Keratinocyte (primary cell): ENCODE data around the gene SPRTN. TPM values are rescaled to one million over a fixed set of nuclear protein-coding genes. Genes with fewer than 3 reads are reported as not detected.

ENCODE experiments used
- DNase-seq: peaks from one replicate; pipeline ENCODE4 v3.0.0-alpha.2; 2011; ENCODE audit warnings: low read depth, missing footprints, low spot score
- FAIRE-seq: peaks from 2 replicates; lab custom pipeline; 2011; peaks lifted over from hg19 to GRCh38; lab: Jason Lieb, UNC
- H2AFZ ChIP-seq: 2 replicates; pipeline ENCODE4 v1.6.0; 2012; ENCODE audit warnings: low read length, control low read depth, inconsistent platforms; ENCODE audit not compliant: control insufficient read depth
- H3K27ac ChIP-seq: 2 replicates; pipeline ENCODE4 v1.5.1; 2011; ENCODE audit warnings: low read length; ENCODE audit not compliant: control insufficient read depth, insufficient read depth
- H3K27me3 ChIP-seq: 3 replicates; pipeline ENCODE4 v1.6.0; 2011; ENCODE audit warnings: low read length; ENCODE audit not compliant: control insufficient read depth, insufficient read depth; ENCODE audit errors: extremely low read depth
- H3K36me3 ChIP-seq, 2 experiments: 2 replicates in 1 of 2; 3 replicates in 1 of 2; pipeline ENCODE4 v1.5.1; 2011; ENCODE audit warnings: low read length in 2 of 2, mild to moderate bottlenecking in 1 of 2; ENCODE audit not compliant: control insufficient read depth in 2 of 2, insufficient read depth in 2 of 2; ENCODE audit errors: extremely low read depth in 1 of 2
- H3K4me1 ChIP-seq: 3 replicates; pipeline ENCODE4 v1.5.1; 2011; ENCODE audit warnings: low read length; ENCODE audit not compliant: control insufficient read depth, insufficient read depth; ENCODE audit errors: extremely low read depth
- H3K4me2 ChIP-seq: 3 replicates; pipeline ENCODE4 v1.6.0; 2011; ENCODE audit warnings: low read depth, low read length; ENCODE audit not compliant: control insufficient read depth, insufficient read depth; ENCODE audit errors: extremely low read depth
- H3K4me3 ChIP-seq, 3 experiments: fragments of 200-600 bp in 1 of 3; sonication (generic) in 1 of 3; 2 replicates in 2 of 3; 3 replicates in 1 of 3; pipeline ENCODE4 v1.5.1; 2011 to 2016; ENCODE audit warnings: low read length in 3 of 3, mild to moderate bottlenecking in 3 of 3, control low read depth in 2 of 3, inconsistent platforms in 1 of 3, low read depth in 1 of 3, mixed read lengths in 1 of 3, mixed run types in 1 of 3, moderate library complexity in 1 of 3; ENCODE audit not compliant: control insufficient read depth in 2 of 3, insufficient read depth in 2 of 3; ENCODE audit errors: extremely low read depth in 1 of 3
- H3K79me2 ChIP-seq: 2 replicates; pipeline ENCODE4 v1.6.0; 2012; ENCODE audit warnings: low read length; ENCODE audit not compliant: control insufficient read depth, insufficient read depth
- H3K9ac ChIP-seq: 3 replicates; pipeline ENCODE4 v1.6.0; 2011; ENCODE audit warnings: low read length; ENCODE audit not compliant: control insufficient read depth, insufficient read depth; ENCODE audit errors: extremely low read depth
- H3K9me1 ChIP-seq: 3 replicates; pipeline ENCODE4 v1.6.0; 2011; ENCODE audit warnings: low read length; ENCODE audit not compliant: control insufficient read depth, insufficient read depth; ENCODE audit errors: extremely low read depth
- H3K9me3 ChIP-seq: 2 replicates; pipeline ENCODE4 v1.5.1; 2012; ENCODE audit warnings: low read depth, low read length; ENCODE audit not compliant: control insufficient read depth
- H4K20me1 ChIP-seq: 3 replicates; pipeline ENCODE4 v1.6.0; 2011; ENCODE audit warnings: low read length; ENCODE audit not compliant: control insufficient read depth, insufficient read depth; ENCODE audit errors: extremely low read depth
- CTCF ChIP-seq, 3 experiments: IDR thresholded peaks in 1 of 3; conservative IDR thresholded peaks in 1 of 3; optimal IDR thresholded peaks in 1 of 3; 2 replicates in 2 of 3; 3 replicates in 1 of 3; pipeline versions ENCODE3 to v1.5.1; 2011; ENCODE audit warnings: low read length in 3 of 3, mild to moderate bottlenecking in 3 of 3, moderate library complexity in 2 of 3, control low read depth in 1 of 3, inconsistent platforms in 1 of 3; ENCODE audit not compliant: insufficient read depth in 2 of 3; ENCODE audit errors: extremely low read depth in 1 of 3
- EZH2 ChIP-seq: IDR thresholded peaks from one replicate; pipeline ENCODE4 v1.6.1; 2012; ENCODE audit warnings: inconsistent platforms, mild to moderate bottlenecking, low read length, moderate library complexity
- dilution Hi-C: fragments of 300-500 bp; cut with MboI; formaldehyde crosslinking; loops from one replicate; pipeline ENCODE4 v1.7.0; 2020; ENCODE audit warnings: low sequenced_read_pairs; ENCODE audit not compliant: extremely low pct_ligation_motif_present
- polyA plus RNA-seq, 5 experiments: library from polyadenylated mRNA; depleted of rRNA in 3 of 5; stranded (reverse) in 3 of 5; stranded (forward) in 1 of 5; unstranded in 1 of 5; fragments of >200 nt; gene quantifications; 1 replicate in 1 of 5; 2 replicates in 3 of 5; 3 replicates in 1 of 5; pipeline versions ENCODE4 v1.2.1 to v1.2.3, GENCODE V29; 2011 to 2012; ENCODE audit warnings: missing spikeins in 2 of 5, low read depth in 1 of 5, low replicate concordance in 1 of 5

Gene SPRTN
- polyA plus RNA-seq, 1 donor (not counting 4 experiments of a cell fraction or from before 2014, with no cell fraction given) = 17.4 TPM

GRCh38 chr1:231313661-231314060 is 24.4 kb upstream of the SPRTN start:
- no peaks in the 10 kb centered on the region for H4K20me1 ChIP-seq
- DNase-seq = no peak
- no peaks in the 10 kb centered on the region for H3K79me2 ChIP-seq
- no peaks in the 10 kb centered on the region for H3K9me1 ChIP-seq
- no peak overlapping the region for H3K4me3 ChIP-seq
- no peak overlapping the region for H3K9ac ChIP-seq
- no peak overlapping the region for H3K27ac ChIP-seq
- H3K27me3 ChIP-seq = no peaks in the 10 kb centered on the region
- dilution Hi-C loops = no loop called here
- FAIRE-seq = no peak
- no peak overlapping the region for H3K4me2 ChIP-seq
- no peaks in the 10 kb centered on the region for H3K4me1 ChIP-seq
- TF ChIP-seq EZH2 (no peak), CTCF (optimal IDR thresholded peaks at IDR 0.05 in 1 of 3, IDR thresholded peaks at IDR 0.05 in 1 of 3, conservative IDR thresholded peaks at IDR 0.05 in 1 of 3; ENCODE audit: extremely low read depth in 1 of 3, insufficient read depth in 2 of 3, low read length in 3 of 3) (no peak)
- no peaks in the 10 kb centered on the region for H3K36me3 ChIP-seq
- H2AFZ ChIP-seq = no peak overlapping the region
- H3K9me3 ChIP-seq = no peaks in the 10 kb centered on the region

GRCh38 chr1:231315887-231316286 is 22.2 kb upstream of the SPRTN start:
- Histone ChIP-seq H2AFZ (no peak overlapping the region), H3K36me3 (no peaks in the 10 kb centered on the region), H3K9me3 (no peaks in the 10 kb centered on the region), H3K4me2 (no peak overlapping the region), H3K9me1 (no peaks in the 10 kb centered on the region), H3K9ac (no peak overlapping the region), H4K20me1 (no peaks in the 10 kb centered on the region), H3K27ac (no peak overlapping the region), H3K27me3 (no peaks in the 10 kb centered on the region), H3K4me1 (no peaks in the 10 kb centered on the region), H3K79me2 (no peaks in the 10 kb centered on the region), H3K4me3 (no peak overlapping the region)
- dilution Hi-C loops = no loop called here
- peak; percentile 54 to 64 (median 62) for TF ChIP-seq CTCF (optimal IDR thresholded peaks at IDR 0.05 in 1 of 3, IDR thresholded peaks at IDR 0.05 in 1 of 3, conservative IDR thresholded peaks at IDR 0.05 in 1 of 3; ENCODE audit: extremely low read depth in 1 of 3, insufficient read depth in 2 of 3, low read length in 3 of 3)
- TF ChIP-seq EZH2 = no peak
- DNase-seq = no peak
- FAIRE-seq = peak; percentile 26
